ENCODE data around the gene CXCL12. TPM values are rescaled to one million over a fixed set of nuclear protein-coding genes. Genes with fewer than 3 reads are reported as not detected.

The CXCL12 gene
- polyA plus RNA-seq, 1 donor from 2014 or later: 0.14 TPM

DNA sequence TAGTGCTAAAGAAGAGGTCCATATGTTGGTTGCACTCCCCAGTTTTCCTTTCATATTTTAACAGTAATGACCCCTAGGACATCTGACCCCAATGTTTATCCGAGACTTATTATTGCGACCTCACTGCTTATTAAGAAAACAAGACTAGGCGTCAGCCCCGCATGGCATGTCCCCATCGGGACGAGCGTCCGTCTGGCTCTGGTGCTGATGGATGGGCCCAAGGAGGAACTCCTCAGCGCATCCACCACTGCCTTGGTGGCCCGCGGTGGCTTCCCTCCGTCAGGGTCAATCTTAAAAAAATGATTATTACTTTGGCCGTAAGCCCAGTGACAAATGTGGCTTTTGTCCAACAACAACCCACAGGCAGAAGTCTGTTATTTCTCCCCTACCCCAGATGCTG is 40.1 kb upstream of the CXCL12 start:
- Histone ChIP-seq H2AFZ (ENCODE audit: low read depth, low read length) (no peak overlapping the region), H3F3A (ENCODE audit: insufficient read depth, low read length, poor library complexity, severe bottlenecking) (no peaks in the 10 kb centered on the region), H3K79me2 (replicated peaks; ENCODE audit: insufficient read depth, low read length) (no peaks in the 10 kb centered on the region), H3K9me3 (ENCODE audit: low read length) (no peaks in the 10 kb centered on the region), H3K9me2 (ENCODE audit: insufficient read depth, low read length) (no peaks in the 10 kb centered on the region), H4K20me1 (ENCODE audit: insufficient read depth) (no peaks in the 10 kb centered on the region), H3K9ac (ENCODE audit: low read length) (no peak overlapping the region), H3K27ac (ENCODE audit: low read length) (no peak overlapping the region), H3K4me2 (ENCODE audit: low read length) (no peak overlapping the region), H3K27me3 (ENCODE audit: insufficient read depth, low read depth, low read length) (no peaks in the 10 kb centered on the region), H3K36me3 (ENCODE audit: insufficient read depth, low read length) (no peaks in the 10 kb centered on the region), H3K4me3 (ENCODE audit: low read length) (no peak overlapping the region)
- TF ChIP-seq POLR2AphosphoS5 (IDR thresholded peaks at IDR 0.05) (no peak), TAF1 (IDR thresholded peaks at IDR 0.05; ENCODE audit: low read depth) (no peak), MXI1 (conservative IDR thresholded peaks at IDR 0.05; ENCODE audit: poor library complexity, severe bottlenecking) (no peak), SMC3 (conservative IDR thresholded peaks at IDR 0.05; ENCODE audit: poor library complexity) (no peak), EP300 (conservative IDR thresholded peaks at IDR 0.05; ENCODE audit: poor library complexity, severe bottlenecking) (no peak), EZH2 (IDR thresholded peaks at IDR 0.05; ENCODE audit: borderline replicate concordance, insufficient read depth, low read length, poor library complexity, severe bottlenecking) (no peak), RAD21 (conservative IDR thresholded peaks at IDR 0.05) (no peak)
- TF ChIP-seq, protein P1, sequence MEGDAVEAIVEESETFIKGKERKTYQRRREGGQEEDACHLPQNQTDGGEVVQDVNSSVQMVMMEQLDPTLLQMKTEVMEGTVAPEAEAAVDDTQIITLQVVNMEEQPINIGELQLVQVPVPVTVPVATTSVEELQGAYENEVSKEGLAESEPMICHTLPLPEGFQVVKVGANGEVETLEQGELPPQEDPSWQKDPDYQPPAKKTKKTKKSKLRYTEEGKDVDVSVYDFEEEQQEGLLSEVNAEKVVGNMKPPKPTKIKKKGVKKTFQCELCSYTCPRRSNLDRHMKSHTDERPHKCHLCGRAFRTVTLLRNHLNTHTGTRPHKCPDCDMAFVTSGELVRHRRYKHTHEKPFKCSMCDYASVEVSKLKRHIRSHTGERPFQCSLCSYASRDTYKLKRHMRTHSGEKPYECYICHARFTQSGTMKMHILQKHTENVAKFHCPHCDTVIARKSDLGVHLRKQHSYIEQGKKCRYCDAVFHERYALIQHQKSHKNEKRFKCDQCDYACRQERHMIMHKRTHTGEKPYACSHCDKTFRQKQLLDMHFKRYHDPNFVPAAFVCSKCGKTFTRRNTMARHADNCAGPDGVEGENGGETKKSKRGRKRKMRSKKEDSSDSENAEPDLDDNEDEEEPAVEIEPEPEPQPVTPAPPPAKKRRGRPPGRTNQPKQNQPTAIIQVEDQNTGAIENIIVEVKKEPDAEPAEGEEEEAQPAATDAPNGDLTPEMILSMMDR (IDR thresholded peaks at IDR 0.05; ENCODE audit: poor library complexity, severe bottlenecking): no peak
- TF ChIP-seq, protein P2, sequence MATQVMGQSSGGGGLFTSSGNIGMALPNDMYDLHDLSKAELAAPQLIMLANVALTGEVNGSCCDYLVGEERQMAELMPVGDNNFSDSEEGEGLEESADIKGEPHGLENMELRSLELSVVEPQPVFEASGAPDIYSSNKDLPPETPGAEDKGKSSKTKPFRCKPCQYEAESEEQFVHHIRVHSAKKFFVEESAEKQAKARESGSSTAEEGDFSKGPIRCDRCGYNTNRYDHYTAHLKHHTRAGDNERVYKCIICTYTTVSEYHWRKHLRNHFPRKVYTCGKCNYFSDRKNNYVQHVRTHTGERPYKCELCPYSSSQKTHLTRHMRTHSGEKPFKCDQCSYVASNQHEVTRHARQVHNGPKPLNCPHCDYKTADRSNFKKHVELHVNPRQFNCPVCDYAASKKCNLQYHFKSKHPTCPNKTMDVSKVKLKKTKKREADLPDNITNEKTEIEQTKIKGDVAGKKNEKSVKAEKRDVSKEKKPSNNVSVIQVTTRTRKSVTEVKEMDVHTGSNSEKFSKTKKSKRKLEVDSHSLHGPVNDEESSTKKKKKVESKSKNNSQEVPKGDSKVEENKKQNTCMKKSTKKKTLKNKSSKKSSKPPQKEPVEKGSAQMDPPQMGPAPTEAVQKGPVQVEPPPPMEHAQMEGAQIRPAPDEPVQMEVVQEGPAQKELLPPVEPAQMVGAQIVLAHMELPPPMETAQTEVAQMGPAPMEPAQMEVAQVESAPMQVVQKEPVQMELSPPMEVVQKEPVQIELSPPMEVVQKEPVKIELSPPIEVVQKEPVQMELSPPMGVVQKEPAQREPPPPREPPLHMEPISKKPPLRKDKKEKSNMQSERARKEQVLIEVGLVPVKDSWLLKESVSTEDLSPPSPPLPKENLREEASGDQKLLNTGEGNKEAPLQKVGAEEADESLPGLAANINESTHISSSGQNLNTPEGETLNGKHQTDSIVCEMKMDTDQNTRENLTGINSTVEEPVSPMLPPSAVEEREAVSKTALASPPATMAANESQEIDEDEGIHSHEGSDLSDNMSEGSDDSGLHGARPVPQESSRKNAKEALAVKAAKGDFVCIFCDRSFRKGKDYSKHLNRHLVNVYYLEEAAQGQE (IDR thresholded peaks at IDR 0.05; ENCODE audit: borderline replicate concordance): no peak

DNA sequence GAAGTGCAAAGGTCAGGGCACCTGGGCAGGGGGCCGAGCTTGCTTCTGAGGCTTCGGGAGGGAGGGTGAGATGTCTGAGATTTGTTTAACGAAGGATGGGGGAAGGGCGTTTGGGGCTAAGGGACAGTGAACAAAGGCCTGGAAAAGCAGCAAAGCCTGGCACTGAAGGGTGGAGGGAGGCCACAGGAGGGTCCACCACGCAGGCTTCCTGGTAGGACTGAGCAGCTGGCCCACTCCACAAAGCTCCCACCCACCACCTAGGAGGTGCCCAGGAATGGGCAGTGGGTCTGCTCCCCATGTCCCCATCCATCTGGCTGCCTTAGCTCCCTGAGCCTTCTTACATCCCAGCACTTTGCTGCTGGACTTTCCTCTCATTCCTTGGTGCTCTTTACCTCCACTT is 39.4 kb upstream of the CXCL12 start:
- TF ChIP-seq, protein P2 (IDR thresholded peaks at IDR 0.05; ENCODE audit: borderline replicate concordance): no peak
- no peak for TF ChIP-seq SMC3 (conservative IDR thresholded peaks at IDR 0.05; ENCODE audit: poor library complexity)
- no peak for TF ChIP-seq EZH2 (IDR thresholded peaks at IDR 0.05; ENCODE audit: borderline replicate concordance, insufficient read depth, low read length, poor library complexity, severe bottlenecking)
- TF ChIP-seq EP300 (conservative IDR thresholded peaks at IDR 0.05; ENCODE audit: poor library complexity, severe bottlenecking): no peak
- no peak for TF ChIP-seq TAF1 (IDR thresholded peaks at IDR 0.05; ENCODE audit: low read depth)
- no peak for TF ChIP-seq POLR2AphosphoS5 (IDR thresholded peaks at IDR 0.05)
- H3K4me2 ChIP-seq (ENCODE audit: low read length): no peak overlapping the region
- H3F3A ChIP-seq (ENCODE audit: insufficient read depth, low read length, poor library complexity, severe bottlenecking): no peaks in the 10 kb centered on the region
- H3K9me3 ChIP-seq (ENCODE audit: low read length): no peaks in the 10 kb centered on the region
- H3K4me3 ChIP-seq (ENCODE audit: low read length): no peak overlapping the region
- no peak overlapping the region for H3K9ac ChIP-seq (ENCODE audit: low read length)
- H3K36me3 ChIP-seq (ENCODE audit: insufficient read depth, low read length): no peaks in the 10 kb centered on the region
- no peak overlapping the region for H3K27ac ChIP-seq (ENCODE audit: low read length)
- H2AFZ ChIP-seq (ENCODE audit: low read depth, low read length): no peak overlapping the region
- H3K9me2 ChIP-seq (ENCODE audit: insufficient read depth, low read length): no peaks in the 10 kb centered on the region
- H4K20me1 ChIP-seq (ENCODE audit: insufficient read depth): no peaks in the 10 kb centered on the region
- no peaks in the 10 kb centered on the region for H3K79me2 ChIP-seq (replicated peaks; ENCODE audit: insufficient read depth, low read length)
- H3K27me3 ChIP-seq (ENCODE audit: insufficient read depth, low read depth, low read length): no peaks in the 10 kb centered on the region
